H1 (cell line): ENCODE results near the gene SRXN1. TPM values are rescaled to one million over a fixed set of nuclear protein-coding genes. Genes with fewer than 3 reads are reported as not detected.

Experiments
- CTCF ChIA-PET: fragments of 300-600 bp; sonication (Branson Sonifier 250); formaldehyde crosslinking; loops from one replicate; lab custom pipeline; 2021; ENCODE audit not compliant: partially characterized antibody; lab: Charles Lee
- POLR2A ChIA-PET: fragments of 300-600 bp; sonication (Branson Sonifier 250); formaldehyde crosslinking; loops from one replicate; lab custom pipeline; 2021; ENCODE audit warnings: inconsistent platforms; ENCODE audit not compliant: partially characterized antibody; lab: Charles Lee
- DNase-seq, 2 experiments: peaks; one replicate each; pipeline versions ENCODE4 v3.0.0 to v3.0.0-alpha.2; 2010 to 2022; ENCODE audit warnings: low spot score in 2 of 2, low read depth in 1 of 2, mixed read lengths in 1 of 2
- FAIRE-seq: peaks from 2 replicates; lab custom pipeline; 2011; peaks lifted over from hg19 to GRCh38; lab: Jason Lieb, UNC
- H2AFZ ChIP-seq: 2 replicates; pipeline ENCODE4 v1.8.1; 2012; ENCODE audit warnings: low read length, inconsistent platforms
- H2AK5ac ChIP-seq: 2 replicates; pipeline ENCODE4 v1.6.1; 2013; ENCODE audit warnings: low read depth, low read length
- H2BK120ac ChIP-seq: replicated peaks from 2 replicates; pipeline ENCODE3; 2013; ENCODE audit warnings: low read depth, low read length, inconsistent platforms
- H2BK12ac ChIP-seq: 2 replicates; pipeline ENCODE4 v1.6.1; 2013; ENCODE audit warnings: low read depth, low read length
- H2BK15ac ChIP-seq: 2 replicates; pipeline ENCODE4 v1.6.1; 2013; ENCODE audit warnings: low read length
- H2BK20ac ChIP-seq: 2 replicates; pipeline ENCODE4 v1.6.1; 2013; ENCODE audit warnings: low read length
- H2BK5ac ChIP-seq: 2 replicates; pipeline ENCODE4 v1.6.1; 2013; ENCODE audit warnings: low read depth, low read length
- H3K14ac ChIP-seq: 2 replicates; pipeline ENCODE4 v1.6.1; 2013; ENCODE audit warnings: inconsistent platforms; ENCODE audit not compliant: insufficient read length
- H3K18ac ChIP-seq: 2 replicates; pipeline ENCODE4 v1.6.1; 2013; ENCODE audit warnings: low read length; ENCODE audit errors: extremely low read depth
- H3K23ac ChIP-seq: 2 replicates; pipeline ENCODE4 v1.6.1; 2013; ENCODE audit warnings: inconsistent platforms; ENCODE audit not compliant: insufficient read length
- H3K23me2 ChIP-seq: 2 replicates; pipeline ENCODE4 v1.6.1; 2013; ENCODE audit warnings: low read depth, low read length
- H3K27ac ChIP-seq: 2 replicates; pipeline ENCODE4 v1.6.1; 2011; ENCODE audit warnings: low read depth, low read length, inconsistent platforms
- H3K27me3 ChIP-seq, 4 experiments: replicated peaks in 1 of 4; 1 replicate in 1 of 4; 2 replicates in 3 of 4; pipeline versions ENCODE4 v1.6.1 to v1.8.1; 2011 to 2013; ENCODE audit warnings: low read length in 3 of 4, mild to moderate bottlenecking in 3 of 4, inconsistent platforms in 2 of 4, mixed read lengths in 2 of 4, moderate library complexity in 1 of 4; ENCODE audit not compliant: control insufficient read depth in 3 of 4, insufficient read depth in 3 of 4; ENCODE audit errors: extremely low read depth in 1 of 4
- H3K36me3 ChIP-seq, 4 experiments: 2 replicates each; pipeline versions ENCODE4 v1.6.1 to v1.8.1; 2011 to 2013; ENCODE audit warnings: mild to moderate bottlenecking in 4 of 4, low read length in 3 of 4, moderate library complexity in 2 of 4, control low read depth in 1 of 4, inconsistent platforms in 1 of 4; ENCODE audit not compliant: insufficient read depth in 4 of 4, control insufficient read depth in 2 of 4
- H3K4ac ChIP-seq: replicated peaks from 2 replicates; pipeline ENCODE3; 2013; ENCODE audit warnings: low read length, low read depth, mixed read lengths, inconsistent platforms; ENCODE audit not compliant: insufficient read length
- H3K4me1 ChIP-seq, 4 experiments: replicated peaks in 1 of 4; 1 replicate in 1 of 4; 2 replicates in 3 of 4; pipeline versions ENCODE4 v1.6.1 to v1.8.1; 2011 to 2013; ENCODE audit warnings: low read length in 3 of 4, inconsistent platforms in 2 of 4, mixed read lengths in 1 of 4; ENCODE audit not compliant: insufficient read depth in 4 of 4, control insufficient read depth in 3 of 4
- H3K4me2 ChIP-seq, 2 experiments: 2 replicates each; pipeline versions ENCODE4 v1.6.1 to v1.8.1; 2011 to 2013; ENCODE audit warnings: low read depth in 2 of 2, low read length in 2 of 2, control low read depth in 1 of 2, inconsistent platforms in 1 of 2, mild to moderate bottlenecking in 1 of 2; ENCODE audit not compliant: insufficient read depth in 1 of 2
- H3K4me3 ChIP-seq, 4 experiments: fragments of 200-600, 300-600 bp in 1 of 4; sonication (generic), shearing (Covaris generic), sonication (Bioruptor Twin) in 1 of 4; 2 replicates each; pipeline versions ENCODE4 v1.5.1 to v1.8.1; 2011 to 2016; ENCODE audit warnings: low read length in 4 of 4, low read depth in 3 of 4, control low read depth in 2 of 4, inconsistent platforms in 2 of 4, mild to moderate bottlenecking in 2 of 4, mixed read lengths in 1 of 4, moderate library complexity in 1 of 4; ENCODE audit not compliant: insufficient read depth in 2 of 4; ENCODE audit errors: extremely low read depth in 1 of 4
- H3K56ac ChIP-seq: replicated peaks from 2 replicates; pipeline ENCODE3; 2013; ENCODE audit warnings: low read depth, mild to moderate bottlenecking, mixed read lengths, low read length, inconsistent platforms; ENCODE audit not compliant: insufficient read length
- H3K79me1 ChIP-seq: 2 replicates; pipeline ENCODE4 v1.6.1; 2013; ENCODE audit warnings: low read depth, low read length, control low read depth
- H3K79me2 ChIP-seq, 2 experiments: 2 replicates each; pipeline versions ENCODE4 v1.6.1 to v1.8.1; 2012 to 2013; ENCODE audit warnings: low read length in 2 of 2, mild to moderate bottlenecking in 2 of 2, inconsistent platforms in 1 of 2; ENCODE audit not compliant: insufficient read depth in 2 of 2, control insufficient read depth in 1 of 2
- H3K9ac ChIP-seq, 4 experiments: replicated peaks in 1 of 4; 1 replicate in 1 of 4; 2 replicates in 3 of 4; pipeline versions ENCODE4 v1.6.1 to v1.8.1; 2011 to 2013; ENCODE audit warnings: low read depth in 3 of 4, low read length in 3 of 4, control low read depth in 2 of 4, mild to moderate bottlenecking in 2 of 4, moderate library complexity in 2 of 4, inconsistent platforms in 1 of 4; ENCODE audit errors: extremely low read depth in 1 of 4
- H3K9me3 ChIP-seq, 2 experiments: 2 replicates each; pipeline versions ENCODE4 v1.6.1 to v1.8.1; 2012 to 2013; ENCODE audit warnings: mild to moderate bottlenecking in 2 of 2, moderate library complexity in 2 of 2, control low read depth in 1 of 2, inconsistent platforms in 1 of 2, low read depth in 1 of 2, low read length in 1 of 2, mixed read lengths in 1 of 2; ENCODE audit not compliant: insufficient read depth in 2 of 2
- H4K20me1 ChIP-seq, 2 experiments: replicated peaks in 1 of 2; 2 replicates each; pipeline versions ENCODE3 to v1.8.1; 2011 to 2013; ENCODE audit warnings: inconsistent platforms in 2 of 2, low read length in 2 of 2, mild to moderate bottlenecking in 1 of 2; ENCODE audit not compliant: insufficient read depth in 2 of 2, control insufficient read depth in 1 of 2
- H4K5ac ChIP-seq: 2 replicates; pipeline ENCODE4 v1.6.1; 2013; ENCODE audit warnings: low read length, low read depth, mixed read lengths, inconsistent platforms; ENCODE audit not compliant: insufficient read length
- H4K8ac ChIP-seq: 2 replicates; pipeline ENCODE4 v1.8.0; 2013; ENCODE audit warnings: mild to moderate bottlenecking, moderate library complexity, low read length, inconsistent platforms; ENCODE audit not compliant: insufficient read depth; ENCODE audit errors: extremely low read depth
- H4K91ac ChIP-seq: replicated peaks from 2 replicates; pipeline ENCODE3; 2013; ENCODE audit warnings: low read length, mixed read lengths, inconsistent platforms; ENCODE audit not compliant: insufficient read length
- GABPA ChIP-seq: IDR thresholded peaks from 2 replicates; pipeline ENCODE4 v1.6.1; 2011; ENCODE audit warnings: mild to moderate bottlenecking, low read length, moderate library complexity, borderline replicate concordance; ENCODE audit not compliant: insufficient read depth
- HDAC6 ChIP-seq: IDR thresholded peaks from one replicate; pipeline ENCODE4 v1.7.1; 2012; ENCODE audit warnings: low read depth, mild to moderate bottlenecking, inconsistent platforms, low read length, moderate library complexity
- TCF12 ChIP-seq: IDR thresholded peaks from 2 replicates; pipeline ENCODE4 v1.6.1; 2011; ENCODE audit warnings: low read depth, mild to moderate bottlenecking, low read length
- WGBS, 2 experiments: shearing (Covaris generic) in 1 of 2; methylation state at CpG; one replicate each; pipeline versions ENCODE4 v1.1.6 to v1.1.7; 2013 to 2015; ENCODE audit warnings: low lambda C conversion rate in 2 of 2, mixed read lengths in 2 of 2, inconsistent platforms in 1 of 2, low coverage in 1 of 2, missing lambda C conversion rate in 1 of 2; ENCODE audit not compliant: insufficient replicate concordance in 2 of 2, insufficient coverage in 1 of 2, insufficient read length in 1 of 2; ENCODE audit errors: extremely low coverage in 1 of 2, missing lambda C conversion rate in 1 of 2; 5-methylcytosine and 5-hydroxymethylcytosine counted together
- polyA plus RNA-seq, 7 experiments: library from polyadenylated mRNA; depleted of rRNA in 3 of 7; stranded (reverse) in 5 of 7; unstranded in 2 of 7; fragments of >200 nt in 5 of 7; fragments of 200-250 nt in 2 of 7; gene quantifications; 1 replicate in 5 of 7; 2 replicates in 1 of 7; 4 replicates in 1 of 7; pipeline versions ENCODE4 v1.2.1 to v1.2.3, GENCODE V29; 2011 to 2013; ENCODE audit warnings: missing spikeins in 2 of 7, mixed read lengths in 2 of 7
- total RNA-seq: library from RNA; stranded (reverse); fragmentation: NEBNext Ultra II Directional; extraction: Animal tissue kit (Norgen Biotek cat#: 25700); gene quantifications from 2 replicates; pipeline ENCODE4 v1.2.1, GENCODE V29; 2021
- TF ChIP-seq, protein P1 (sequence below): IDR thresholded peaks from 2 replicates; pipeline ENCODE4 v1.6.1; 2012; ENCODE audit warnings: inconsistent platforms
- TF ChIP-seq, protein P2 (sequence below): IDR thresholded peaks from 2 replicates; pipeline ENCODE4 v1.6.1; 2012; ENCODE audit warnings: inconsistent platforms

SRXN1 gene
- total and polyA plus RNA-seq, 2 of the 8 experiments (the other 6 are each of a cell fraction or from before 2014, with no cell fraction given) = 12.2 to 15.8 TPM

DNA sequence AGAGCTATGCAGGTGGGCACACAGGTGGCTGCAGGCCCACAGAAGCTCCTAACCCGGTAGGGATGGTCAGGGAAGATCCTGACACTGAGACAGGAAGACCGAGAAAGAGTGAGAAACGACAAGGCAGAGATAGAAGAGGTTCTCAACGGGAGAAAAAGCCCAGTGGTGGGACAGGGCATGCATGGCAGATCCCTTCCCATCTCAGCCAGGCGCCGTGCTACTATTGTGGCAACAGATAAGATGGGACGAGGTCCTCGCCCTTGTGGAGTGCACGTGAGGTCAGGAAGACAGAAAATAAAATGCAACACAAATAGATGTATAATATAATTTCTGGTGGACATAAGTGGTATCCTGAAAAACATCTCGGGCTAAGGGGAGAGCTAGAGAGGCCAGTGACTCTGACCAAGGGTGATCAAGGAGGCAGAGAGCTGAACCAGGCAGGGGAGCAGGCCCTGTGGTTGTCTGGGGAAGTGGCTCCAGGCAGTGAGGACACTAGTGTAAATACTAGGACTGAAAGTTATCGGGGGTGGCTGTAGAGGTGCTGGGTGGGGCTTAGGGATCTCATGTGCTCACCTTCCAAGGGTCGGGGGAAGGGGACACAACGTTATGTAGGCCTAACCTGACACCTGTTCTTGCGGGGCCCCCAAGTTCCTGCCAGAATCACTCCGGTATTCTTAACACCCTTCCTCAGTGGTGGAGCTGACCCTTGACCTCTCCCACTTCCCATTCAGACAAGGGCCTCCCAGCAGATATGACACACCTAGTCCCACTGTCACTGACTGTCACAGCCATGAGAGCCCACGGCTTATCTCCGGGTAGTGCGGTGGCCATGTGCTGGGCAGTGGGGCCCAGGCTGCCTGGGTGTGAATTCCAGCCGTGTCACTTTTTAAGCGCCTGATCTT, 1.0 kb downstream of the SRXN1 start:
- no peak overlapping the region for H3K14ac ChIP-seq
- H3K23ac ChIP-seq = no peak overlapping the region
- no peak overlapping the region for H4K8ac ChIP-seq
- no peak overlapping the region for H3K18ac ChIP-seq
- WGBS, 2 experiments = 67% methylated on average over 19 of the region's 20 CpGs; no CpG with 5 or more reads in 1 of the 2 experiments
- H3K23me2 ChIP-seq = peaks cover 10% of the 10 kb centered on the region; the same call in 1 of the 2 replicates
- H3K4me1 ChIP-seq = peaks cover 9 to 18% (median 13%) of the 10 kb centered on the region in 4 experiments
- no peak overlapping the region for H4K5ac ChIP-seq
- peak overlapping the region; percentile 84; the same call in 1 of the 2 replicates for H2BK15ac ChIP-seq
- H3K9ac ChIP-seq = peak overlapping the region in 2 of 4 experiments; percentile 38 to 65; a peak in 3 of 7 replicates
- H3K27ac ChIP-seq = no peak overlapping the region
- 0 out of 2 replicates have a peak overlapping the region, but pooled peaks have one; percentile 69 for H2BK12ac ChIP-seq
- no peak overlapping the region for H2BK20ac ChIP-seq
- no peak overlapping the region for H3K56ac ChIP-seq
- H2AK5ac ChIP-seq = peak overlapping the region; percentile 45; the same call in 1 of the 2 replicates
- DNase-seq = no peak
- CTCF ChIA-PET = interaction anchor here (0.8 to 11.0 kb wide), 12 partner anchors 8 to 143 kb away, joined by 3 to 157 read pairs (median 4); no protein-coding TSS in a partner anchor
- no peaks in the 10 kb centered on the region for H3K79me2 ChIP-seq
- no peak overlapping the region for H3K4ac ChIP-seq
- POLR2A ChIA-PET = interaction anchor here (0.8 to 2.9 kb wide), 7 partner anchors 10 to 108 kb away, joined by 3 to 19 read pairs (median 4); partner anchors contain the start of gene CSNK2A1
- no peak overlapping the region for H2BK5ac ChIP-seq
- no peak overlapping the region for H2BK120ac ChIP-seq
- no peak overlapping the region for H4K91ac ChIP-seq
- H3K79me1 ChIP-seq = no peaks in the 10 kb centered on the region
- no peaks in the 10 kb centered on the region for H3K9me3 ChIP-seq
- peak overlapping the region; percentile 37 to 72 (median 68); a peak in 7 of 8 replicates for H3K4me3 ChIP-seq
- TF ChIP-seq, protein P1, sequence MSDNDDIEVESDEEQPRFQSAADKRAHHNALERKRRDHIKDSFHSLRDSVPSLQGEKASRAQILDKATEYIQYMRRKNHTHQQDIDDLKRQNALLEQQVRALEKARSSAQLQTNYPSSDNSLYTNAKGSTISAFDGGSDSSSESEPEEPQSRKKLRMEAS = peak; percentile 7; the same call in 1 of the 2 replicates
- TF ChIP-seq TCF12 (no peak), HDAC6 (no peak), GABPA (no peak)
- TF ChIP-seq, protein P2, sequence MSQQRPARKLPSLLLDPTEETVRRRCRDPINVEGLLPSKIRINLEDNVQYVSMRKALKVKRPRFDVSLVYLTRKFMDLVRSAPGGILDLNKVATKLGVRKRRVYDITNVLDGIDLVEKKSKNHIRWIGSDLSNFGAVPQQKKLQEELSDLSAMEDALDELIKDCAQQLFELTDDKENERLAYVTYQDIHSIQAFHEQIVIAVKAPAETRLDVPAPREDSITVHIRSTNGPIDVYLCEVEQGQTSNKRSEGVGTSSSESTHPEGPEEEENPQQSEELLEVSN = peak; percentile 43; the same call in 1 of the 2 replicates
- peaks cover 0 to 4% of the 10 kb centered on the region in 2 experiments for H4K20me1 ChIP-seq
- H3K36me3 ChIP-seq = peaks cover 7 to 16% (median 14%) of the 10 kb centered on the region in 4 experiments; a peak in 7 of 8 replicates
- no peak overlapping the region for H2AFZ ChIP-seq
- peaks cover 0 to 7% (median 0%) of the 10 kb centered on the region in 4 experiments; a peak in 3 of 7 replicates for H3K27me3 ChIP-seq
- H3K4me2 ChIP-seq = peak overlapping the region; percentile 73 to 85
- FAIRE-seq = no peak
